Measurements from ENCODE around the gene SIK3. TPM values are rescaled to one million over a fixed set of nuclear protein-coding genes. Genes with fewer than 3 reads are reported as not detected.

Gene SIK3
- total RNA-seq, 2 donors from 2014 or later = 26.7 to 28.0 TPM

GRCh38 chr11:116913000-116913399, 185.2 kb downstream of the SIK3 start:
- Histone ChIP-seq H3K9me3 (no peaks in the 10 kb centered on the region), H3K4me1 (no peaks in the 10 kb centered on the region), H3K36me3 (no peaks in the 10 kb centered on the region), H3K27ac (peak overlapping the region; percentile 6), H3K9ac (ENCODE audit: low read depth in 2 of 2, low read length in 2 of 2) (no peak overlapping the region), H3K4me3 (no peak overlapping the region), H3K27me3 (no peaks in the 10 kb centered on the region)
- TF ChIP-seq CTCF (IDR thresholded peaks at IDR 0.05) = no peak
- intact Hi-C loops (cut with DNase I) = no loop called here
- DNase-seq = no peak

DNA sequence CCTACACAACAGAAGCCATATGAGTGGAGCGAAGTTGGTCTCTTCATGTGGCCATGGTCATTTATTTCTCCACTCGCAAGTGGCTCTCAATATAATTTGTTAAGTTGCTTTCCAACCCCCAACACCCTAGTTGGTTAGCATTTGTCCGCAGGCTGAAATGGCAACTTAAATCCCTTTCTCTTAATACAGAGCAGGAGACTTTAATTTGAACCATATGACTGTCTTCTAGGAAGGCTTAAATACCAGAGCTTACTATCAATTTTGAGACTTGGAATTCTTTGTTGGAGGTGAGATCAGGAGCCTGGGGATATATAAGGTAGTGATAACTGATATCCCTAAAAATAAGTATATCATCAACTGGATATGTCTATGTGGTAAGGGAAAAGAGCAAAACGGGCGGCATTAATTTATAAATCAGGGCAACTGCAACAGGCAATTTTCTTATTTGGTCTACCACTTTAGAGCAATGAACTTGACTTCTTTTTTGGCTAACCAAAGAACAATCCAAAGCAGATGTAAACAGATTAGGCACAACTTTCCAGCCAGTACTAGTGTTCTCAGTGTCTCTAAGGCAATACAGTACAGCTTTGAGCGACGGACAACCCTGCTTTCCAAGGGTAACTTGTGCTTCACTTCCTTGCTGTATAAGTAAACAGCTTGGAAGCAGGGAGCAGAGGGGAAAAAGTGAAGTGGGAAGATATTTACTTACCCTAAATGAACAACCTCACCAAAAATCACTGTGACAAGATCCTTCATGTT, 186.1 kb downstream of the SIK3 start:
- no peak for TF ChIP-seq CTCF (IDR thresholded peaks at IDR 0.05)
- H3K9ac ChIP-seq (ENCODE audit: low read depth in 2 of 2, low read length in 2 of 2) = no peak overlapping the region
- intact Hi-C loops (cut with DNase I) = no loop called here
- no peak for DNase-seq
- H3K27ac ChIP-seq = peak overlapping the region; percentile 6
- H3K27me3 ChIP-seq = no peaks in the 10 kb centered on the region
- H3K4me1 ChIP-seq = no peaks in the 10 kb centered on the region
- H3K9me3 ChIP-seq = no peaks in the 10 kb centered on the region
- H3K36me3 ChIP-seq = no peaks in the 10 kb centered on the region
- no peak overlapping the region for H3K4me3 ChIP-seq

DNA sequence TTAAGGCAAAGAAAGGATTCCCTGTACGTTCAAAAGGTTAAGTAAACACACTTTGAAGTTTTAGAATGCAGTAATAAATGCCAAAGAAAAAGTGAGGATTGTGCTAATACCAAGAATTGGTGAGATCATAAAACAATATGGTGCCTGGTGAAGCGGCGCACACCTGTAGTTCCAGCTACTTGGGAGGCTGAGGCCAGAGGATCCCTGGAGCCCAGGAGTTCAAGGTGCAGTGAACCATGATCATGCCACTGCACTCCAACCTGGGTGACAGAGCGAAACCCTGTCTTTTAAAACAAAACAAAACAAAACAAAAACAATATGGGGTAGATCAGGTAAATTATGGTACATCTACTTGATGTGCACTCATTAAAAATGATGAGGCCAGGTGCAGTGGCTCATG, 187.4 kb downstream of the SIK3 start:
- no peak overlapping the region for H3K9ac ChIP-seq (ENCODE audit: low read depth in 2 of 2, low read length in 2 of 2)
- no peaks in the 10 kb centered on the region for H3K9me3 ChIP-seq
- DNase-seq = no peak
- H3K27me3 ChIP-seq = no peaks in the 10 kb centered on the region
- H3K36me3 ChIP-seq = no peaks in the 10 kb centered on the region
- no peak for TF ChIP-seq CTCF (IDR thresholded peaks at IDR 0.05)
- no peak overlapping the region for H3K27ac ChIP-seq
- H3K4me1 ChIP-seq = no peaks in the 10 kb centered on the region
- H3K4me3 ChIP-seq = no peak overlapping the region
- intact Hi-C loops (cut with DNase I) = no loop called here

GRCh38 chr11:116910378-116910777, 187.8 kb downstream of the SIK3 start:
- Histone ChIP-seq H3K9me3 (no peaks in the 10 kb centered on the region), H3K27me3 (no peaks in the 10 kb centered on the region), H3K4me3 (no peak overlapping the region), H3K9ac (ENCODE audit: low read depth in 2 of 2, low read length in 2 of 2) (no peak overlapping the region), H3K4me1 (no peaks in the 10 kb centered on the region), H3K27ac (no peak overlapping the region), H3K36me3 (no peaks in the 10 kb centered on the region)
- TF ChIP-seq CTCF (IDR thresholded peaks at IDR 0.05) = no peak
- intact Hi-C loops (cut with DNase I) = no loop called here
- no peak for DNase-seq

- no peaks in the 10 kb centered on the region for H3K36me3 ChIP-seq
Observed at GRCh38 chr11:116909245-116909644, 189.0 kb downstream of the SIK3 start.

More at GRCh38 chr11:116909245-116909644, 189.0 kb downstream of the SIK3 start:
- TF ChIP-seq CTCF (IDR thresholded peaks at IDR 0.05) = no peak
- intact Hi-C loops (cut with DNase I) = no loop called here
- Histone ChIP-seq H3K27me3 (no peaks in the 10 kb centered on the region), H3K9me3 (no peaks in the 10 kb centered on the region), H3K9ac (ENCODE audit: low read depth in 2 of 2, low read length in 2 of 2) (no peak overlapping the region), H3K27ac (no peak overlapping the region), H3K4me3 (no peak overlapping the region), H3K4me1 (no peaks in the 10 kb centered on the region)
- no peak for DNase-seq
